ENCODE results near the gene PRKCH.

Gene PRKCH

GRCh38 chr14:61536661-61537562 is 215.5 kb downstream of the PRKCH start:
- DNase-seq = no peak

GRCh38 chr14:61537563-61538463 is 216.4 kb downstream of the PRKCH start:
- DNase-seq = peak; percentile 43

- DNase-seq = no peak
Observed at GRCh38 chr14:61538464-61539022, 217.2 kb downstream of the PRKCH start.

GRCh38 chr14:61539631-61540030 is 218.3 kb downstream of the PRKCH start:
- no peak for DNase-seq

GRCh38 chr14:61540931-61541330 is 219.6 kb downstream of the PRKCH start:
- no peak for DNase-seq

GRCh38 chr14:61542848-61543790 is 221.7 kb downstream of the PRKCH start:
- no peak for DNase-seq

GRCh38 chr14:61543946-61544345 is 222.6 kb downstream of the PRKCH start:
- no peak for DNase-seq

- DNase-seq = no peak
Observed at GRCh38 chr14:61544448-61545330, 223.3 kb downstream of the PRKCH start.

- DNase-seq = no peak
Observed at GRCh38 chr14:61545726-61546455, 224.5 kb downstream of the PRKCH start.

- DNase-seq = no peak
Observed at GRCh38 chr14:61547186-61548069, 226.0 kb downstream of the PRKCH start.

- DNase-seq = no peak
Observed at GRCh38 chr14:61549425-61549824, 228.0 kb downstream of the PRKCH start.

GRCh38 chr14:61551384-61551783 is 230.0 kb downstream of the PRKCH start:
- DNase-seq = no peak

GRCh38 chr14:61552241-61552640 is 230.9 kb downstream of the PRKCH start:
- no peak for DNase-seq

GRCh38 chr14:61553730-61554641 is 232.6 kb downstream of the PRKCH start:
- no peak for DNase-seq

GRCh38 chr14:61555056-61555838 is 233.9 kb downstream of the PRKCH start:
- no peak for DNase-seq

- DNase-seq = no peak
Observed at GRCh38 chr14:61556455-61556854, 235.1 kb downstream of the PRKCH start.

GRCh38 chr14:61557262-61557661 is 235.9 kb downstream of the PRKCH start:
- DNase-seq = no peak

Data from activated naive CD4-positive, alpha-beta T cell treated with Interleukin-2 at 50 U/mL for 16 hours (primary cell).